Chondrocyte (in vitro differentiated cells): ENCODE measurements around the gene GALNT17. TPM values are rescaled to one million over a fixed set of nuclear protein-coding genes. Genes with fewer than 3 reads are reported as not detected.
"Not testable (repeated sequence)": the region's sequence is repeated elsewhere in the genome, so short reads cannot be mapped to it uniquely, and the experiment has no call there.

Source experiments
- DNase-seq: peaks from one replicate; pipeline ENCODE4 v3.0.0; 2021; ENCODE audit warnings: mixed read lengths, low spot score
- H3K27ac Mint-ChIP-seq: one replicate; pipeline ENCODE4 v1.8.0; 2021; ENCODE audit warnings: mild to moderate bottlenecking, moderate library complexity, mixed read lengths; ENCODE audit not compliant: unreplicated experiment
- H3K27me3 Mint-ChIP-seq: 2 replicates; pipeline ENCODE4 v1.8.0; 2021; ENCODE audit warnings: low read depth, mixed read lengths
- H3K36me3 Mint-ChIP-seq: 2 replicates; pipeline ENCODE4 v1.8.0; 2021; ENCODE audit warnings: low read depth, mixed read lengths
- H3K4me1 Mint-ChIP-seq: 2 replicates; pipeline ENCODE4 v1.8.0; 2021; ENCODE audit warnings: low read depth, mild to moderate bottlenecking, mixed read lengths
- H3K4me3 Mint-ChIP-seq: one replicate; pipeline ENCODE4 v1.8.0; 2021; ENCODE audit warnings: mild to moderate bottlenecking, moderate library complexity, mixed read lengths; ENCODE audit not compliant: unreplicated experiment
- H3K9me3 Mint-ChIP-seq: 2 replicates; pipeline ENCODE4 v1.8.0; 2021; ENCODE audit warnings: low read depth, mixed read lengths
- CTCF ChIP-seq: fragments of 200-600 bp; sonication (generic); IDR thresholded peaks from 2 replicates; pipeline ENCODE4 v1.5.0; 2021; ENCODE audit warnings: antibody characterized with exemption, mild to moderate bottlenecking, moderate library complexity
- total RNA-seq: library from RNA; stranded (reverse); gene quantifications from 3 replicates; pipeline ENCODE4 v1.2.1, GENCODE V29; 2021

Gene GALNT17
- total RNA-seq, 1 donor from 2014 or later: 24.4 TPM

DNA sequence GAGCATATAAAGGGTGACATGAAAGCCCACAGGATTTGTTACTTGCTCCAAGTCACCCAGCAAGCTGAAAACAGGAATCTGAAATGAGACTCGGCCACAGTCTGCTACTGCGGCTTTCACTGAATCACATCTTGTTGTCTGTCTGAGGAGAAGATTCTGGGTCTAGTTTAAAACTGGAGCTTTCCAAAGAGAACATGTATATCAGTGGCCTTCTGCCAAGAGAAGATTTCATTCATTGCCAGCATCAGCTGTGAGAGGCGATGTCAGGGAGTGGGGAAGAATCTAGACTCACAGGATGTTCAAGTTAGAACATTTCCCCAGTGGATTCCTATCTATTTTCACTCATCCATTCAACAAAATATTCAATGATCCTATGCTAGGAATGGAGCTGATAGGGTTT, 122.8 kb downstream of the GALNT17 start:
- H3K27ac Mint-ChIP-seq: peak overlapping the region; percentile 63
- no peak for DNase-seq
- H3K4me1 Mint-ChIP-seq: peaks cover 37% of the 10 kb centered on the region
- H3K27me3 Mint-ChIP-seq: no peaks in the 10 kb centered on the region
- H3K36me3 Mint-ChIP-seq: no peaks in the 10 kb centered on the region
- peaks cover 8% of the 10 kb centered on the region for H3K9me3 Mint-ChIP-seq
- no peak for TF ChIP-seq CTCF
- H3K4me3 Mint-ChIP-seq: no peak overlapping the region

DNA sequence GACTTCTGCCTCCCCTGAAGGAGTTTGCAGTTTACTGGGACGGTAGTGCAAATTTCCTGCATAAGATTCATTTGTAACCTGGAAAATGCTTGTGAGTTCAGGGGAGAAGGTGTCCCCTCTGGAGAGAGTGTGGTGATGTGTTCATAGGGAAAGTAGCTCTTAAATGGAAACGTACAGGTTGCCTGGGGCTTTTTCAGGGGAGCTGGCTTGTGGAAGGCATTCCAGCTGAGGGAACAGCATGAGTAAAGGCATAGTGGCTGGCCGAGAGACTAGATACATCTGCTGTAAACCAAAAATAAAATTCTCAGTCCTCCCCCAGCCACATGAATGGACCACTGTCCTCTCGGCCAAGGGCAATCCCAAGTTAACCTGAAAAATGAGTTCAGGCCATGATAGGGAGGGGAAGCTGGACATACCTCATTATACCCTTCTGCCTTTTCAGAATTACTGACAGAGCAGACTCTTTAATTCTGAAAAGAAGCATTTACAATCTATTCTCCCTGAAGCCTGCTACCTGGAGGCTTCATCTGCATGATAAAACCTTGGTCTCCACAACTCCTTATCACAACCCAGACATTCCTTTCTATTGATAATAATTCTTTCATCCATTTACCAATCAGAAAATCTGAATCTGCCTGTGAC, 123.7 kb downstream of the GALNT17 start:
- Mint-ChIP-seq H3K27me3 (no peaks in the 10 kb centered on the region), H3K4me1 (peaks cover 37% of the 10 kb centered on the region), H3K36me3 (no peaks in the 10 kb centered on the region), H3K4me3 (no peak overlapping the region), H3K27ac (no peak overlapping the region), H3K9me3 (peaks cover 8% of the 10 kb centered on the region)
- no peak for TF ChIP-seq CTCF
- no peak for DNase-seq

- Mint-ChIP-seq H3K4me3 (no peak overlapping the region), H3K27me3 (no peaks in the 10 kb centered on the region), H3K4me1 (peaks cover 6% of the 10 kb centered on the region), H3K9me3 (peaks cover 6% of the 10 kb centered on the region), H3K27ac (no peak overlapping the region), H3K36me3 (peaks cover 2% of the 10 kb centered on the region)
- TF ChIP-seq CTCF: no peak
- no peak for DNase-seq
Measured at GRCh38 chr7:71261066-71261465, 129.1 kb downstream of the GALNT17 start.

- H3K36me3 Mint-ChIP-seq, DNase-seq, H3K27me3 Mint-ChIP-seq, H3K9me3 Mint-ChIP-seq, H3K4me3 Mint-ChIP-seq, H3K27ac Mint-ChIP-seq: not testable (repeated sequence)
- peaks cover 19% of the 10 kb centered on the region for H3K4me1 Mint-ChIP-seq
Measured at GRCh38 chr7:71262834-71263233, 130.9 kb downstream of the GALNT17 start.

GRCh38 chr7:71264005-71264404, 132.1 kb downstream of the GALNT17 start:
- DNase-seq: no peak
- peaks cover 9% of the 10 kb centered on the region for H3K9me3 Mint-ChIP-seq
- H3K36me3 Mint-ChIP-seq: peaks cover 2% of the 10 kb centered on the region
- no peaks in the 10 kb centered on the region for H3K27me3 Mint-ChIP-seq
- no peak for TF ChIP-seq CTCF
- H3K27ac Mint-ChIP-seq: no peak overlapping the region
- H3K4me1 Mint-ChIP-seq: peaks cover 19% of the 10 kb centered on the region
- no peak overlapping the region for H3K4me3 Mint-ChIP-seq

- H3K9me3 Mint-ChIP-seq: peaks cover 9% of the 10 kb centered on the region
- peaks cover 39% of the 10 kb centered on the region for H3K4me1 Mint-ChIP-seq
- DNase-seq: no peak
- no peak for TF ChIP-seq CTCF
- H3K27me3 Mint-ChIP-seq: no peaks in the 10 kb centered on the region
- peaks cover 2% of the 10 kb centered on the region for H3K36me3 Mint-ChIP-seq
- no peak overlapping the region for H3K4me3 Mint-ChIP-seq
- H3K27ac Mint-ChIP-seq: peak overlapping the region; percentile 66
Measured at GRCh38 chr7:71266912-71267311, 135.0 kb downstream of the GALNT17 start.
